ENCODE measurements around the gene PREB. TPM values are rescaled to one million over a fixed set of nuclear protein-coding genes. Genes with fewer than 3 reads are reported as not detected.
"Not testable (repeated sequence)": the region's sequence is repeated elsewhere in the genome, so short reads cannot be mapped to it uniquely, and the experiment has no call there.

The PREB gene
- total RNA-seq, 1 donor from 2014 or later = 56.3 TPM

GRCh38 chr2:27122791-27123190 is 11.6 kb downstream of the PREB start:
- Mint-ChIP-seq H3K4me1 (peaks cover 15% of the 10 kb centered on the region), H3K36me3 (ENCODE audit: low read depth) (no peaks in the 10 kb centered on the region), H3K9me3 (no peaks in the 10 kb centered on the region), H3K27ac (ENCODE audit: unreplicated experiment) (no peak overlapping the region), H3K4me3 (peak overlapping the region; percentile 88), H3K27me3 (ENCODE audit: low read depth) (peaks cover 60% of the 10 kb centered on the region)
- TF ChIP-seq CTCF (conservative IDR thresholded peaks at IDR 0.05) = no peak
- no peak for DNase-seq (ENCODE audit: low read depth, low spot score)

- no peak for DNase-seq (ENCODE audit: low read depth, low spot score)
- H3K27ac Mint-ChIP-seq (ENCODE audit: unreplicated experiment) = no peak overlapping the region
- peaks cover 69% of the 10 kb centered on the region for H3K27me3 Mint-ChIP-seq (ENCODE audit: low read depth)
- no peak for TF ChIP-seq CTCF (conservative IDR thresholded peaks at IDR 0.05)
- H3K4me1 Mint-ChIP-seq = peaks cover 15% of the 10 kb centered on the region
- H3K4me3 Mint-ChIP-seq = peak overlapping the region; percentile 45
- no peaks in the 10 kb centered on the region for H3K9me3 Mint-ChIP-seq
- no peaks in the 10 kb centered on the region for H3K36me3 Mint-ChIP-seq (ENCODE audit: low read depth)
These were observed 12.5 kb downstream of the PREB start for GRCh38 chr2:27121906-27122305.

GRCh38 chr2:27119330-27119670 is 15.1 kb downstream of the PREB start:
- Mint-ChIP-seq H3K4me1 (peaks cover 15% of the 10 kb centered on the region), H3K4me3 (peak overlapping the region; percentile 72), H3K27me3 (ENCODE audit: low read depth) (peaks cover 76% of the 10 kb centered on the region)
- not testable (repeated sequence) for H3K9me3 Mint-ChIP-seq; DNase-seq (ENCODE audit: low read depth, low spot score); H3K36me3 Mint-ChIP-seq (ENCODE audit: low read depth); H3K27ac Mint-ChIP-seq (ENCODE audit: unreplicated experiment)

GRCh38 chr2:27118525-27119329 is 15.7 kb downstream of the PREB start, which contains the start of gene CGREF1:
Gene CGREF1, minus strand, starts transcription at chr2:27119128. Its CDS starts 14,762 bp downstream, at chr2:27104366.
- peak; percentile 27 for DNase-seq (ENCODE audit: low read depth, low spot score)
- Mint-ChIP-seq H3K36me3 (ENCODE audit: low read depth) (no peaks in the 10 kb centered on the region), H3K27ac (ENCODE audit: unreplicated experiment) (no peak within 1 kb of the TSS), H3K4me1 (peaks cover 15% of the 10 kb centered on the region), H3K9me3 (no peaks in the 10 kb centered on the region), H3K27me3 (ENCODE audit: low read depth) (peaks cover 75% of the 10 kb centered on the region), H3K4me3 (peak within 1 kb of the TSS; percentile 72)
- TF ChIP-seq CTCF (conservative IDR thresholded peaks at IDR 0.05) = no peak

GRCh38 chr2:27117995-27118524 is 16.4 kb downstream of the PREB start:
- H3K9me3 Mint-ChIP-seq = no peaks in the 10 kb centered on the region
- H3K27me3 Mint-ChIP-seq (ENCODE audit: low read depth) = peaks cover 74% of the 10 kb centered on the region
- no peak for TF ChIP-seq CTCF (conservative IDR thresholded peaks at IDR 0.05)
- no peak overlapping the region for H3K4me3 Mint-ChIP-seq
- no peaks in the 10 kb centered on the region for H3K36me3 Mint-ChIP-seq (ENCODE audit: low read depth)
- no peak for DNase-seq (ENCODE audit: low read depth, low spot score)
- peaks cover 11% of the 10 kb centered on the region for H3K4me1 Mint-ChIP-seq
- no peak overlapping the region for H3K27ac Mint-ChIP-seq (ENCODE audit: unreplicated experiment)

GRCh38 chr2:27115519-27115918 is 18.9 kb downstream of the PREB start:
- Mint-ChIP-seq H3K4me3 (no peak overlapping the region), H3K36me3 (ENCODE audit: low read depth) (no peaks in the 10 kb centered on the region), H3K27ac (ENCODE audit: unreplicated experiment) (no peak overlapping the region), H3K27me3 (ENCODE audit: low read depth) (peaks cover 52% of the 10 kb centered on the region), H3K9me3 (no peaks in the 10 kb centered on the region), H3K4me1 (peaks cover 9% of the 10 kb centered on the region)
- DNase-seq (ENCODE audit: low read depth, low spot score) = no peak
- no peak for TF ChIP-seq CTCF (conservative IDR thresholded peaks at IDR 0.05)

- not testable (repeated sequence) for H3K4me1 Mint-ChIP-seq; H3K9me3 Mint-ChIP-seq; H3K27ac Mint-ChIP-seq (ENCODE audit: unreplicated experiment); DNase-seq (ENCODE audit: low read depth, low spot score); H3K4me3 Mint-ChIP-seq; H3K36me3 Mint-ChIP-seq (ENCODE audit: low read depth)
- peaks cover 20% of the 10 kb centered on the region for H3K27me3 Mint-ChIP-seq (ENCODE audit: low read depth)
These were observed 22.9 kb downstream of the PREB start for GRCh38 chr2:27111392-27112078.

GRCh38 chr2:27110603-27111352 is 23.7 kb downstream of the PREB start:
- DNase-seq (ENCODE audit: low read depth, low spot score); H3K27ac Mint-ChIP-seq (ENCODE audit: unreplicated experiment); H3K36me3 Mint-ChIP-seq (ENCODE audit: low read depth); H3K4me3 Mint-ChIP-seq; H3K9me3 Mint-ChIP-seq; H3K4me1 Mint-ChIP-seq: not testable (repeated sequence)
- H3K27me3 Mint-ChIP-seq (ENCODE audit: low read depth) = peaks cover 23% of the 10 kb centered on the region

Measured in neural crest cell (in vitro differentiated cells).